Suprapubic skin (tissue), 3 donors: ENCODE results near the gene SP5.

ENCODE experiments used
- POLR2A ChIP-seq, 2 donors: fragments of 450-650 bp; IDR thresholded peaks; one replicate each; pipeline ENCODE4 v1.6.1; 2017; ENCODE audit warnings: antibody characterized with exemption in 2 of 2, mild to moderate bottlenecking in 2 of 2, moderate library complexity in 2 of 2
- TF ChIP-seq, protein P1 (sequence below), 2 donors: fragments of 200-600 bp in 1 of 2; fragments of 450-650 bp in 1 of 2; sonication (generic) in 1 of 2; IDR thresholded peaks; one replicate each; pipeline ENCODE4 v1.5.1; 2016 to 2019; ENCODE audit warnings: antibody characterized with exemption in 2 of 2, mild to moderate bottlenecking in 1 of 2, moderate library complexity in 1 of 2

DNA sequence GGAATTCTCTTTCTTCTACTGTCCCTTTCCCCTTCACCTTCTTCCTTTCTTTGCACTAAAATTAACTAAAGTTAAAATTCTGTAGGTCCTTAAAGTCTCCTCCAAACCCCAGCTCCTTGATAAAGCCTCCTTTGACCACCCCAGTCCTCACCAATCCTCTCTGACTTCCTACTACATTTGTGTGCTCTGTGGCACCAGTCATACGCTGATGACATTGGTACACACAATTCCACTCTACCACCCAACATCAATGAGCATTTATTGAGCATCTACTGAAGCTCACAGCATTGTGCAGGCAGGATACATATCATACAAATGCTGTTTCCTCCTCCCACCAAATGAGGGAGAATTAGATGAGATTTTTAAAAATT lies 4.5 kb upstream of the SP5 start:
- TF ChIP-seq, protein P1, sequence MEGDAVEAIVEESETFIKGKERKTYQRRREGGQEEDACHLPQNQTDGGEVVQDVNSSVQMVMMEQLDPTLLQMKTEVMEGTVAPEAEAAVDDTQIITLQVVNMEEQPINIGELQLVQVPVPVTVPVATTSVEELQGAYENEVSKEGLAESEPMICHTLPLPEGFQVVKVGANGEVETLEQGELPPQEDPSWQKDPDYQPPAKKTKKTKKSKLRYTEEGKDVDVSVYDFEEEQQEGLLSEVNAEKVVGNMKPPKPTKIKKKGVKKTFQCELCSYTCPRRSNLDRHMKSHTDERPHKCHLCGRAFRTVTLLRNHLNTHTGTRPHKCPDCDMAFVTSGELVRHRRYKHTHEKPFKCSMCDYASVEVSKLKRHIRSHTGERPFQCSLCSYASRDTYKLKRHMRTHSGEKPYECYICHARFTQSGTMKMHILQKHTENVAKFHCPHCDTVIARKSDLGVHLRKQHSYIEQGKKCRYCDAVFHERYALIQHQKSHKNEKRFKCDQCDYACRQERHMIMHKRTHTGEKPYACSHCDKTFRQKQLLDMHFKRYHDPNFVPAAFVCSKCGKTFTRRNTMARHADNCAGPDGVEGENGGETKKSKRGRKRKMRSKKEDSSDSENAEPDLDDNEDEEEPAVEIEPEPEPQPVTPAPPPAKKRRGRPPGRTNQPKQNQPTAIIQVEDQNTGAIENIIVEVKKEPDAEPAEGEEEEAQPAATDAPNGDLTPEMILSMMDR (IDR thresholded peaks at IDR 0.05) = no peak
- no peak for TF ChIP-seq POLR2A (IDR thresholded peaks at IDR 0.05)
